Endodermal cell (in vitro differentiated cells): Measurements from ENCODE around the gene LTBP1. TPM values are rescaled to one million over a fixed set of nuclear protein-coding genes. Genes with fewer than 3 reads are reported as not detected.
A peak's percentile ranks its signal among the peaks of the same experiment; 100 is the strongest.
"Not testable (repeated sequence)": the region's sequence is repeated elsewhere in the genome, so short reads cannot be mapped to it uniquely, and the experiment has no call there.

Experiments
- DNase-seq: peaks from one replicate; pipeline ENCODE4 v3.0.0-alpha.2; 2017
- H3K27ac ChIP-seq: 2 replicates; pipeline ENCODE4 v1.5.1; 2013; ENCODE audit warnings: mild to moderate bottlenecking, low read depth, low read length, moderate library complexity
- H3K27me3 ChIP-seq: 2 replicates; pipeline ENCODE4 v1.6.1; 2013; ENCODE audit warnings: mild to moderate bottlenecking, low read length, moderate library complexity; ENCODE audit not compliant: insufficient read depth, control insufficient read depth, poor library complexity, severe bottlenecking
- H3K36me3 ChIP-seq: 2 replicates; pipeline ENCODE4 v1.7.0; 2013; ENCODE audit warnings: mild to moderate bottlenecking, low read length, moderate library complexity; ENCODE audit not compliant: control insufficient read depth, insufficient read depth
- H3K4me1 ChIP-seq: one replicate; pipeline ENCODE4 v1.7.0; 2013; ENCODE audit warnings: low read length; ENCODE audit not compliant: control insufficient read depth, insufficient read depth
- H3K4me3 ChIP-seq: 2 replicates; pipeline ENCODE4 v1.5.1; 2013; ENCODE audit warnings: mild to moderate bottlenecking, low read length, moderate library complexity
- H3K9ac ChIP-seq: 2 replicates; pipeline ENCODE4 v1.6.1; 2013; ENCODE audit warnings: mild to moderate bottlenecking, low read length, moderate library complexity; ENCODE audit not compliant: poor library complexity, severe bottlenecking; ENCODE audit errors: extremely low read depth
- H3K9me3 ChIP-seq: 2 replicates; pipeline ENCODE4 v1.6.1; 2013; ENCODE audit warnings: mild to moderate bottlenecking, low read length, moderate library complexity; ENCODE audit not compliant: control insufficient read depth
- H3K27ac Mint-ChIP-seq: 2 replicates; pipeline ENCODE4 v1.8.0; 2020; ENCODE audit warnings: mixed read lengths
- H3K27me3 Mint-ChIP-seq: 2 replicates; pipeline ENCODE4 v1.8.0; 2021; ENCODE audit warnings: mild to moderate bottlenecking, mixed read lengths; ENCODE audit not compliant: insufficient read depth
- H3K36me3 Mint-ChIP-seq: 2 replicates; pipeline ENCODE4 v1.8.0; 2020; ENCODE audit warnings: low read depth, mixed read lengths
- H3K4me1 Mint-ChIP-seq: 2 replicates; pipeline ENCODE4 v1.8.0; 2020; ENCODE audit warnings: mixed read lengths
- H3K4me3 Mint-ChIP-seq: 2 replicates; pipeline ENCODE4 v1.8.0; 2020; ENCODE audit warnings: mild to moderate bottlenecking, moderate library complexity, mixed read lengths
- H3K9me3 Mint-ChIP-seq: 2 replicates; pipeline ENCODE4 v1.8.0; 2020; ENCODE audit warnings: mild to moderate bottlenecking, mixed read lengths
- CTCF ChIP-seq: fragments of 200-600 bp; sonication (generic); conservative IDR thresholded peaks from 2 replicates; pipeline ENCODE4 v1.5.0; 2021; ENCODE audit warnings: antibody characterized with exemption, mild to moderate bottlenecking
- WGBS, 2 experiments: methylation state at CpG; one replicate each; pipeline versions ENCODE4 v1.1.5 to v1.1.7; 2013; ENCODE audit warnings: missing lambda C conversion rate in 2 of 2, mixed read lengths in 1 of 2; ENCODE audit not compliant: insufficient coverage in 1 of 2, insufficient read length in 1 of 2; 5-methylcytosine and 5-hydroxymethylcytosine counted together
- total RNA-seq, 2 donors: library from RNA; stranded (reverse); fragmentation: NEBNext Ultra II Directional in 1 of 2; extraction: Animal tissue kit (Norgen Biotek cat#: 25700) in 1 of 2; gene quantifications; 2 replicates in 1 of 2; 3 replicates in 1 of 2; pipeline ENCODE4 v1.2.1, GENCODE V29; 2021

Gene LTBP1
- total RNA-seq, 2 donors from 2014 or later, result 43.2 to 43.4 TPM

- no peak for DNase-seq
- Mint-ChIP-seq H3K36me3 (no peaks in the 10 kb centered on the region), H3K9me3 (peaks cover 1% of the 10 kb centered on the region), H3K4me3 (no peak overlapping the region), H3K27ac (no peak overlapping the region), H3K4me1 (peaks cover 5% of the 10 kb centered on the region), H3K27me3 (no peaks in the 10 kb centered on the region)
- H3K4me3 ChIP-seq, result no peak overlapping the region
- H3K27me3 ChIP-seq, result no peaks in the 10 kb centered on the region
- no peak overlapping the region for H3K27ac ChIP-seq
- H3K9me3 ChIP-seq, result no peaks in the 10 kb centered on the region
- 96 to 100% methylated on average over 1 to 4 of the region's 4 CpGs for WGBS, 2 experiments
- H3K4me1 ChIP-seq, result no peaks in the 10 kb centered on the region
- no peak overlapping the region for H3K9ac ChIP-seq
- no peak for TF ChIP-seq CTCF
- H3K36me3 ChIP-seq, result no peaks in the 10 kb centered on the region
Measured at GRCh38 chr2:33437297-33437696, 490.5 kb downstream of the LTBP1 start.

- Histone ChIP-seq H3K27ac (no peak overlapping the region), H3K27me3 (no peaks in the 10 kb centered on the region), H3K9me3 (no peaks in the 10 kb centered on the region), H3K4me3 (no peak overlapping the region), H3K9ac (no peak overlapping the region), H3K4me1 (no peaks in the 10 kb centered on the region), H3K36me3 (no peaks in the 10 kb centered on the region)
- DNase-seq, result no peak
- Mint-ChIP-seq H3K27ac (no peak overlapping the region), H3K27me3 (no peaks in the 10 kb centered on the region), H3K36me3 (no peaks in the 10 kb centered on the region), H3K4me3 (no peak overlapping the region), H3K4me1 (peaks cover 5% of the 10 kb centered on the region), H3K9me3 (peaks cover 1% of the 10 kb centered on the region)
- WGBS, 2 experiments, result 80 to 100% methylated on average over 1 to 2 of the region's 2 CpGs
- TF ChIP-seq CTCF, result no peak
Measured at GRCh38 chr2:33437815-33438214, 491.1 kb downstream of the LTBP1 start.

- Histone ChIP-seq H3K27ac (no peak overlapping the region), H3K4me1 (no peaks in the 10 kb centered on the region), H3K4me3 (no peak overlapping the region), H3K36me3 (no peaks in the 10 kb centered on the region), H3K9ac (no peak overlapping the region), H3K27me3 (no peaks in the 10 kb centered on the region), H3K9me3 (no peaks in the 10 kb centered on the region)
- TF ChIP-seq CTCF, result peak; percentile 82
- Mint-ChIP-seq H3K4me3 (no peak overlapping the region), H3K9me3 (peaks cover 1% of the 10 kb centered on the region), H3K4me1 (no peaks in the 10 kb centered on the region), H3K36me3 (no peaks in the 10 kb centered on the region), H3K27ac (no peak overlapping the region), H3K27me3 (no peaks in the 10 kb centered on the region)
- WGBS, 2 experiments, result 0 to 50% methylated on average over 1 to 3 of the region's 3 CpGs
- peak; percentile 82 for DNase-seq
Measured at GRCh38 chr2:33441235-33441810, 494.6 kb downstream of the LTBP1 start.

- not testable (repeated sequence) for H3K4me3 ChIP-seq, H3K4me1 ChIP-seq, H3K27ac ChIP-seq, H3K4me1 Mint-ChIP-seq, H3K27me3 Mint-ChIP-seq, H3K27ac Mint-ChIP-seq, DNase-seq, H3K36me3 Mint-ChIP-seq, H3K9me3 ChIP-seq, H3K4me3 Mint-ChIP-seq, H3K9me3 Mint-ChIP-seq, H3K36me3 ChIP-seq, H3K27me3 ChIP-seq, H3K9ac ChIP-seq
- 91 to 95% methylated on average over 9 of the region's 9 CpGs for WGBS, 2 experiments
Measured at GRCh38 chr2:33442052-33442451, 495.3 kb downstream of the LTBP1 start.
